ENCODE data around the gene AKT3.

AKT3 gene

DNA sequence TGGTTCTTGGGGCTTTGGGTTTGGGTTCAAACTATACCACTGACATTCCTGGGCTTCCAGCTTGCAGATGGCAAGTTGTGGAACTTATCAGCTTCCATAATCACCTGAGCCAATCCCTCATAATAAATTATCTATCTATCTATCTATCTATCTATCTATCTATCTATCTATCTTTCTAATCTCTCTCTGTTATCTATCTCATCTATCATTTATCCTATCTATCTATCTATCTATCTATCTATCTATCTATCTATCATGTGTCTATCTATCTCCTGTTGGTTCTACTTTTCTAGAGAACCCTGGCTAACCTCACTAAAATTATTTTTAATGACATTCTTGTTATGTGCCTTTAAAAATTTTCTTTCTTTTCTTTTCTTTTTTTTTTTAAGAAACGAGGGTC lies 35.8 kb upstream of the AKT3 start:
- TF ChIP-seq SIN3A (IDR thresholded peaks at IDR 0.05; ENCODE audit: borderline replicate concordance, insufficient read depth, low read length) = no peak
- TF ChIP-seq FOXP2 (optimal IDR thresholded peaks at IDR 0.05; ENCODE audit: borderline replicate concordance, extremely low read depth, extremely low read length, insufficient read depth) = no peak
- no peak for TF ChIP-seq TAF1 (IDR thresholded peaks at IDR 0.05; ENCODE audit: borderline replicate concordance, insufficient read depth, low read length)
- TF ChIP-seq POLR2AphosphoS5 (IDR thresholded peaks at IDR 0.05; ENCODE audit: low read depth, low read length) = no peak
- no peak for TF ChIP-seq REST (IDR thresholded peaks at IDR 0.05; ENCODE audit: insufficient read depth in 1 of 2, low read depth in 2 of 2, low read length in 2 of 2)

DNA sequence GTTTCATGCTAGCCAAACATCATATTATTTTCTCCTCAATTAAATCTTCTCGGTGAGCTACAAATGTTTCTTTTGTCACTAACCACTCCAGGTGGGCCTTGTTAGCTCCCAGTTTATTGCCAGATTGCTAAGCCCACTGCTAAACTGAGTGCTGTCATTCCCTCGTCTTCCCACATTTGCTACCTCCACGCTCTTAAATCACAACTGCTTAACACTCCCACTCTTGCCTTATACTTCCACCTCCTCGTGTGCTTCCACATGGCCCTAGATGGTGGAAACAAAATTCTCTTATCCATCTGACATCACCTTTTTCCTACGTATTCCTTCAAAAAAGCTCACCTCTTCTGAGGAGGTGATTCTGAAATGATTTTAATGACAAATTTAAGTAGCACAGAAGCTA lies 34.6 kb upstream of the AKT3 start:
- no peak for TF ChIP-seq SIN3A (IDR thresholded peaks at IDR 0.05; ENCODE audit: borderline replicate concordance, insufficient read depth, low read length)
- TF ChIP-seq REST (IDR thresholded peaks at IDR 0.05; ENCODE audit: insufficient read depth in 1 of 2, low read depth in 2 of 2, low read length in 2 of 2) = no peak
- TF ChIP-seq FOXP2 (optimal IDR thresholded peaks at IDR 0.05; ENCODE audit: borderline replicate concordance, extremely low read depth, extremely low read length, insufficient read depth) = no peak
- TF ChIP-seq TAF1 (IDR thresholded peaks at IDR 0.05; ENCODE audit: borderline replicate concordance, insufficient read depth, low read length) = no peak
- no peak for TF ChIP-seq POLR2AphosphoS5 (IDR thresholded peaks at IDR 0.05; ENCODE audit: low read depth, low read length)

- TF ChIP-seq POLR2AphosphoS5 (IDR thresholded peaks at IDR 0.05; ENCODE audit: low read depth, low read length) (no peak), REST (IDR thresholded peaks at IDR 0.05; ENCODE audit: insufficient read depth in 1 of 2, low read depth in 2 of 2, low read length in 2 of 2) (no peak), FOXP2 (optimal IDR thresholded peaks at IDR 0.05; ENCODE audit: borderline replicate concordance, extremely low read depth, extremely low read length, insufficient read depth) (no peak), SIN3A (IDR thresholded peaks at IDR 0.05; ENCODE audit: borderline replicate concordance, insufficient read depth, low read length) (no peak)
Measured at GRCh38 chr1:243883551-243883950, 33.5 kb upstream of the AKT3 start.

DNA sequence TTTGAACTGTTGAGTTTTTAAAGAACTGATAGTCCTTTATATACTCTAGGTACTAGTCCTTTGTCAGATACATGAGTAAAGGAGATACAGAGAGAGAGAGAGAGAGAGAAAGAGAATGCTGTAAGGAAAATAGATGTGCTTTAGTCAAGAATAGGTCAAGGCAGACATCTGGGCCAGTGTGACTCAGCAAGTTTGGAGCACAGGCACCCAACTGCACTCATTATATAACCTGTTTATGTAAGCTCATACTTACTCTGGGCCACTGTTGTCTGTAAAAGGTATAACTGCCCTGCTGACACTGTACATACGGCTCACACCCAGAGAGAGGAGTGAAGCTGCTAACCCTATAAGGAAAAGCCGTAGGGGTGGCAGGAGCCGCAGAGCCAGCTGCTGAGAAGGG lies 32.2 kb upstream of the AKT3 start:
- no peak for TF ChIP-seq POLR2AphosphoS5 (IDR thresholded peaks at IDR 0.05; ENCODE audit: low read depth, low read length)

GRCh38 chr1:243855616-243856318 lies 5.7 kb upstream of the AKT3 start:
- TF ChIP-seq SIN3A (IDR thresholded peaks at IDR 0.05; ENCODE audit: borderline replicate concordance, insufficient read depth, low read length) = no peak
- no peak for TF ChIP-seq POLR2AphosphoS5 (IDR thresholded peaks at IDR 0.05; ENCODE audit: low read depth, low read length)
- TF ChIP-seq TAF1 (IDR thresholded peaks at IDR 0.05; ENCODE audit: borderline replicate concordance, insufficient read depth, low read length) = no peak
- TF ChIP-seq FOXP2 (optimal IDR thresholded peaks at IDR 0.05; ENCODE audit: borderline replicate concordance, extremely low read depth, extremely low read length, insufficient read depth) = no peak
- no peak for TF ChIP-seq REST (IDR thresholded peaks at IDR 0.05; ENCODE audit: insufficient read depth in 1 of 2, low read depth in 2 of 2, low read length in 2 of 2)
